ENCODE data around the gene FOXRED1.

FOXRED1 gene

DNA sequence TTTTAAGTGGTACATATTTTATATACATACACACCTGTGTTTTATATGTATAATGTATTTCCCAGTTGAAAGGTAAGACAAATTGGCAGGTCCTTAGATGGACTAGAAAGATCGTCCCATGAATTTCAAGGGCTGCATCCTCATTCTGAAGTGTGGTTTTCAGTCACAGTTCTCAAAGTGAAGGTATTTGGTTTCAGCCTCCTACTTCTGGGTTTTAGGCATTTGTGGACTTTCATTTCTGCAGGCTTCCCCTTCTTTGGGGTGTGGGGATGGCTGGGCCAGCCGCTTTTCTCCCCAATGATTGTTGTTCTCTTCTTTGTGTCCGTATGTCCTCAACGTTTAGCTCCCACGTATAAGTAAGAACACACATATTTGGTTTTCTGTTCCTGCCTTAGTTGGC is 44.9 kb downstream of the FOXRED1 start:
- DNase-seq: no peak

DNA sequence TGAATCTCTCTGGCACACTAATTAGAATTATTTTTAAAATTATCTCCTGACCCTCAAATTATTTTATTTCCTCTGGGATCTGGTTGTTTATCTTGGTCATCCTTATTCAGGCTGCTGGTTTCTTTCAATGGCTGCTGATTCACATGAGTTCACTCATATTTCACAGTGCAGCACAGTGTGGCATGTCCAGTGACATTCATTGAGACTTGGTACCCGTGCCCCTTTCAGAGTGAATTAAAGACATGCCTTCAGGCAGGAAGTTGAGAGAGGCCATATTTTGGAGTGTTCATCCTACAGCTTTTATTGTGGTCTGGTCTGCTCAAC is 48.4 kb downstream of the FOXRED1 start:
- DNase-seq: no peak

DNA sequence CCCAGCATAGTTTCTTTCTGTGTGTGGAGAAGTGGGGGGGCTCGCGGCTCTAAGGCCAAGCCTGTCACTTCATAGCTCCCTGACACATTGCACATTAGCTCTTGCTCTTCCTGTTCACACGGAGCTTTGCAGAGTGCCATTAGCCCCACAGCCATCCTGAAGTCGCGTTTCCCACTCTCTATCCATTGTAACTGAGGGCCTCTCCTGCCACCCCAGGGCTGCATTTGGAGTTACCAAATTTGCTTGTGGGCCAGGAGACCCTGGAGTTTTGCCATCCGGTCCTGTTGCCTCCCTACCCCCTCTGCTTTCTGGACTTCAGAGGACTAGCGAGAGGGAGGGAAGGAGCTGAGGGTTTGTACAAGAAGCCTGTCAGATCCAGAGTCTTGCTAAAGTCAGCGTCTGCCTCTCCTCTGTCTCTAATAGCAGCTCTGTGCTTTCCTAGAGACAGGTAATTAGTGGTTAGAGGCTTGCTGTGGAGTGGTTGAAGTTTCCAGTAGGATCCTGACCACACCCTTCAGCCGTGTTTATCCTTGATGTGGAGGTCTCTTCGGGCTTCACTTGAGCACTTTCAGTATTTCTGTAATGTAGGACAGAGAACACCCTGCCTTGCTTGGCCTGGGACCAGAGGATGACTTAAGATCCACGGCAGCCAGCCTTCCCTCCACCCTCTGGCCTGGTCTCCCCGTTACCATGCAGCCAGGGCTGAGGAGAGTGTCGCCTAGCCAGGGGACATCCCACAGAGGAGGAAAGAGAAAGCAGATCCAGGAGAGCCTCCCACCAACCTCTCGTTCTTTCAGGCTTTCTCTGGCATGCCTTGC is 49.0 kb downstream of the FOXRED1 start:
- no peak for DNase-seq

DNA sequence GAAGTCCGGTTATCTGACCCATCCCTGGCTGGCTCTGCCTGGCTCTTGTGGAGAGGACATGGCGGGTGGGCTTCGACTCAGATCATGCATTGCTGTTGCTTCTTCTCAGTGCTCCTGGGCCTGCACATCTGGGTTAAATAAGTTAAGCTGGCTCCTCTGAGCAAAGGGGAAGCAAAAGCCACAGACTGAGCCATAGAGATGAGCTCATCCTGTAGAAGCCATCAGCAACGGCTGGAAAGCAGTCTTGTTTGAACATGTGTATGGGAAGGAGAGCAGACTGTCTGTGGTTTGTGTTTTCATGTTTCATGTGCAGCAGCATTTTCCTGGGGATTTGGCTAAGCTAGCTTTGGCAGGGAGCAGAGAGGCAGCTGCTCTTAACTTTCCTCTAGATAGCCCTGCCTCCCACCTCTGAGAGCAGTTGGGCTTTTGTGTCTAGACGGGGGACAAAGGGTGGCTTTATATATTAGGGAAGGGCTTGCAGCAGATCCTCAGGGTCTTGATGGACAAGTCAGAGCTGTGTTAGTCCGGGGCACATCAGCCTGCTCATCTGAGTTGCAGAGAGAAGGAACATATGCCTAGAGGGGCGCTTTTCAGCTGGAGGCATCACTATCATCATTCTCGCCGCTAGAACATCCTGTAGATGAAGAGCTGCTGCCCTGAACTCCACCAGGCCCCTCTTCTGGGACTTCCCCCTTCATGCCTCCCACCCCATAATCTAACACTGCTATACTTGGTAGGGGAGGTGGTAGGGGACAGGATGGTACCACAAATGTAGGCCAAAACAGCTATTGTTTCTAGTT is 49.8 kb downstream of the FOXRED1 start:
- peak; percentile 19 for DNase-seq

DNA sequence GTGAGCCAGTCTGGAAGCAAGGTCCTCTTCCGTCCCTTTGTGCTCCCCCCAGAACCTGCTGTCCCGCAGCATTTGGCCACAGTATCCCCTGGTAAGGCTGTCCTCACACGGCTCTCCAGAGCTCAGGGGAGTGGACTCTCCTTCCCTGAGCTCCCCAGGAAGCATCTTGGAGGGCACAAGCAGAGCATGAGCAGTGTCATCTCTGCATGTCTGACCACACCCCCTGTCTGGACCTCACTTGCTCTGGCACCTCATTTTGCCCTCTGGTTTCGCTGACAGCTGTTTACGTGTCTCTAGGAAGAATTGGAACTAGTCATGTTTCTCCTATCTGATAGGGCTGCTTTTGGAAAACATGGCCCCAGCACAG is 50.4 kb downstream of the FOXRED1 start:
- no peak for DNase-seq

DNA sequence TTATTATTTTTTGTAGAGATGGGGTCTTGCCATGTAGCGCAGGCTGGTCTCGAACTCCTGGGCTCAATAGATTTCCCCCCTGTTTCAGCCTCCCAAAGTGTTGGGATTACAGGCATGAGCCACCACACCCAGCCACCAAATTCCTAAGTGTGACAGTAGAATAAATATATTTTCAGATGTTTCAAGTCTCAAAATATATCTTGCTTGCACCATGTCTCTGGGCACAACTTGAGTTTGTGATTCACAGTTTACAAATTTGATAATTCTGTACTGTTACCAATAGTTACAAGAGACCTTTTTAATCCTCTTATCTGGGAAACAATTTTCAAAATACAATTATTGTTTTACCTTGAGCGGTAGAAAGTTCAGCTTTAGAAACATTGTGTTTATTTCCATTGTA is 54.0 kb downstream of the FOXRED1 start:
- no peak for DNase-seq

DNA sequence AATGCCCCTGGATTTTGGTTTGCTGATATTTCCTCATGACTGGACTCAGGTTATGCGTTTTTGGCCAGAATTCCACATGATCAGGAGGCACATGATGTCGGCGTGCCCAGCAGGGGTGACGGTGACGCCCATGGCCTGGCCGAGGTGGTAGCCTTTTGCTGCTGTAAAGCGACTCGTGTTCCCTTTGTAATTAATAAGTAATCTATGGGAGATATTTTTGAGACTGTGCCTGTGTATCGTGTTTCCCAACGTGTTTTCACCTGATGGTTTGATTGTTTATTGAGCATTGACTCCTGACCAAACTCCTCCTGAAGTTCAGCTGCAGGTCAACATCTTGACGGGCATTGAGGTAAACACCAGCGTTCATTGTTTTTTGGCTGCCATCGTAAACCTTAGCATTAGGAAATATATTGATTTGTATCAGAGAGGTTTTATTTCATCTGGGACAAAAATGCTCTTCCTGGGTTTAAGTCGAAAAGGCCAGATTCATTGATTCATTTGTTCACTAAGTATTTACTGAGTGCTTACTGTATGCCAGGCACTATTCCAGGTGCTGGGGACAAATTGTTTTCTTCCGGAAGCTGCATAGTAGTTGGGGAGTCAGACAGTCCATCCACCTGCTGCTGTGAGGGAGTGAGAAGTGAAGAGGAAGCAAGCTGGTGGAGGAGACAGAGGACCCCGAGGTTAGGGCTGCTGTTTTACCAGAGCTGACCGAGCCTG is 58.5 kb downstream of the FOXRED1 start:
- no peak for DNase-seq
